AG04449 (cell line): ENCODE measurements around the gene RAB30.
A peak's percentile ranks its signal among the peaks of the same experiment; 100 is the strongest.

Experiments used
- CTCF ChIA-PET: fragments of 350-600 bp; formaldehyde crosslinking; extraction: SDS; loops from one replicate; lab custom pipeline; 2021; ENCODE audit warnings: antibody characterized with exemption; lab: Yijun Ruan, JAX
- POLR2A ChIA-PET: fragments of 400-600, 350-600 bp; formaldehyde crosslinking; extraction: SDS; loops from one replicate; lab custom pipeline; 2020; ENCODE audit warnings: antibody characterized with exemption, inconsistent platforms; lab: Yijun Ruan, JAX
- DNase-seq: peaks from one replicate; pipeline ENCODE4 v3.0.0-alpha.2; 2010; ENCODE audit warnings: low read depth, low spot score
- H3K4me3 ChIP-seq: 2 replicates; pipeline ENCODE4 v1.5.1; 2011; ENCODE audit warnings: low read depth, mild to moderate bottlenecking, control low read depth, low read length
- TF ChIP-seq, protein P1 (sequence below): IDR thresholded peaks from one replicate; pipeline ENCODE4 v1.5.1; 2011; ENCODE audit warnings: mild to moderate bottlenecking, moderate library complexity, low read length, control low read depth, inconsistent platforms; ENCODE audit not compliant: insufficient read depth; ENCODE audit errors: missing control alignments

The RAB30 gene

GRCh38 chr11:82936261-82936660 is 135.4 kb downstream of the RAB30 start:
- no peak for DNase-seq
- POLR2A ChIA-PET: no interaction called here
- CTCF ChIA-PET: interaction anchor here (0.7 to 1.0 kb wide), 2 partner anchors 9 to 331 kb away, joined by 3 to 4 read pairs; no protein-coding TSS in a partner anchor
- no peak overlapping the region for H3K4me3 ChIP-seq
- TF ChIP-seq, protein P1, sequence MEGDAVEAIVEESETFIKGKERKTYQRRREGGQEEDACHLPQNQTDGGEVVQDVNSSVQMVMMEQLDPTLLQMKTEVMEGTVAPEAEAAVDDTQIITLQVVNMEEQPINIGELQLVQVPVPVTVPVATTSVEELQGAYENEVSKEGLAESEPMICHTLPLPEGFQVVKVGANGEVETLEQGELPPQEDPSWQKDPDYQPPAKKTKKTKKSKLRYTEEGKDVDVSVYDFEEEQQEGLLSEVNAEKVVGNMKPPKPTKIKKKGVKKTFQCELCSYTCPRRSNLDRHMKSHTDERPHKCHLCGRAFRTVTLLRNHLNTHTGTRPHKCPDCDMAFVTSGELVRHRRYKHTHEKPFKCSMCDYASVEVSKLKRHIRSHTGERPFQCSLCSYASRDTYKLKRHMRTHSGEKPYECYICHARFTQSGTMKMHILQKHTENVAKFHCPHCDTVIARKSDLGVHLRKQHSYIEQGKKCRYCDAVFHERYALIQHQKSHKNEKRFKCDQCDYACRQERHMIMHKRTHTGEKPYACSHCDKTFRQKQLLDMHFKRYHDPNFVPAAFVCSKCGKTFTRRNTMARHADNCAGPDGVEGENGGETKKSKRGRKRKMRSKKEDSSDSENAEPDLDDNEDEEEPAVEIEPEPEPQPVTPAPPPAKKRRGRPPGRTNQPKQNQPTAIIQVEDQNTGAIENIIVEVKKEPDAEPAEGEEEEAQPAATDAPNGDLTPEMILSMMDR: no peak

- POLR2A ChIA-PET: no interaction called here
- DNase-seq: no peak
- CTCF ChIA-PET: interaction anchor here (1.3 kb wide), 1 partner anchor 13 kb away, joined by 3 read pairs; no protein-coding TSS in a partner anchor
- H3K4me3 ChIP-seq: no peak overlapping the region
- TF ChIP-seq, protein P1: no peak
Observed at GRCh38 chr11:82932564-82932963, 139.1 kb downstream of the RAB30 start.

- TF ChIP-seq, protein P1: no peak
- DNase-seq: no peak
- H3K4me3 ChIP-seq: no peak overlapping the region
- POLR2A ChIA-PET: interaction anchor here (0.6 kb wide), 1 partner anchor 1657 kb away, joined by 3 read pairs; no protein-coding TSS in a partner anchor
- CTCF ChIA-PET: interaction anchor here (1.0 to 2.8 kb wide), 7 partner anchors 8 to 319 kb away, joined by 3 to 9 read pairs (median 5); no protein-coding TSS in a partner anchor
Observed at GRCh38 chr11:82930734-82931133, 141.0 kb downstream of the RAB30 start.

DNA sequence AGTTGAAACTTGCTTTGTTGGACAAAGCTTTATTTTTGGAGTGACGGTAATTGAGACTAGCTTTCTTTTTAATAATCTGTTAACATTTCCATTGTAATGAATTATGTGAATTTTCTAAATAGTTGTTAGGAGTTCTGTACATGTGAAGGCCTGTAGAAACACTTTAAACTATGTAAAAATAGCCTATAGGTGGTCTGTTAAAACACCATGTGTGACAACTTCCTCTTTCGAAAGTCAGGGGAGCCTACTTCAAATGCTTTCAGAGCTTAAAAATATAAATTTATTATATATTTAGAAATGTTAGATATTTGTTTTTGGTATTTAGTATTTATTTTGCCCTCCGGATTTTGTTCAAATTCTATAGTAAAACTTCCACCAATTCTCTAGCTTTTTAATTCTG is 141.5 kb downstream of the RAB30 start:
- POLR2A ChIA-PET: interaction anchor here (0.6 kb wide), 1 partner anchor 1657 kb away, joined by 3 read pairs; no protein-coding TSS in a partner anchor
- no peak for DNase-seq
- H3K4me3 ChIP-seq: no peak overlapping the region

GRCh38 chr11:82929121-82929520 is 142.6 kb downstream of the RAB30 start:
- DNase-seq: no peak
- TF ChIP-seq, protein P1: no peak
- CTCF ChIA-PET: interaction anchor here (2.3 to 2.8 kb wide), 2 partner anchors 10 to 62 kb away, joined by 7 to 9 read pairs; no protein-coding TSS in a partner anchor
- no peak overlapping the region for H3K4me3 ChIP-seq
- POLR2A ChIA-PET: no interaction called here

More for the DNA sequence above, 141.5 kb downstream of the RAB30 start:
- CTCF ChIA-PET: interaction anchor here (1.2 to 2.8 kb wide), 5 partner anchors 9 to 319 kb away, joined by 4 to 9 read pairs (median 7); no protein-coding TSS in a partner anchor
- TF ChIP-seq, protein P1: no peak

DNA sequence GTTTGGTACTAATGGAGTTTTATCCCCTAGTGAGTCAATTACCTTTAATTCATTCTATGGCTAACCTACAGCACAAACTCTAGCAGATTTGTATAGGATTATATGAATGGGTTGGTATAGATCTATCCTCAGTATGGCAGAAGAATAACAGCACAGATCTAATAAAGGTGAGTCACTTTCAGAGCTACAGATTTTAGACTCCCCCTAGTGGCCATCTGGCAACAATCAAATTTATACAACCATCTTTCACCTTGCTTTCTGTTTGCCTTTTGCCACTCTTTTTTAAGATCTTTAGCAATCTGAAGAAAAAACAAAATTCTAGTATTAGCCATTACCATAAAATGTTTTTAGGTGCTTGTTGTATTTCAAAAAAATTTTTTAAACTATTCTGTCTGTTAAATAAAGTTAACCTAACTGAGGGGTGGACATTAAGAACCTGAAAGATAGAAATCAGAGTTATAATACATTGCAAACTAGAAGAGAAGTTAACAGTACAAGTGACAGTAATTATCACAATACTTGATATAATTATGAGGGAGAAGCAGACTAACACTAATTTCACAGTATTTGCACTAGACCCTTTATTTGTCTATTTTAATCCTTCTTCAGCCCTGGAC is 144.3 kb downstream of the RAB30 start:
- TF ChIP-seq, protein P1: peak; percentile 69
- ChIA-PET CTCF (interaction anchor here (0.6 to 2.5 kb wide), 19 partner anchors 9 to 308 kb away, joined by 3 to 12 read pairs (median 4); partner anchors contain the start of gene DDIAS), POLR2A (no interaction called here)
- no peak overlapping the region for H3K4me3 ChIP-seq
- DNase-seq: peak; percentile 17
